HEK293 (cell line): ENCODE measurements around the gene UTS2.

ENCODE experiments used
- CTCF ChIA-PET: fragments of 350-600 bp; formaldehyde crosslinking; extraction: SDS; loops from one replicate; lab custom pipeline; 2021; ENCODE audit warnings: antibody characterized with exemption; lab: Yijun Ruan, JAX
- POLR2A ChIA-PET: fragments of 300-600 bp; formaldehyde crosslinking; extraction: SDS; loops from one replicate; lab custom pipeline; 2020; ENCODE audit warnings: antibody characterized with exemption, inconsistent platforms; lab: Yijun Ruan, JAX
- H3K27ac ChIP-seq: fragments of 200-500 bp; sonication (Bioruptor generic); 2 replicates; pipeline ENCODE4 v1.5.1; 2014; ENCODE audit warnings: low read depth, low read length, control low read depth, inconsistent platforms; ENCODE audit errors: extremely low read depth
- H3K36me3 ChIP-seq, 2 experiments: fragments of 200-500 bp in 1 of 2; sonication (Bioruptor generic) in 1 of 2; 1 replicate in 1 of 2; 2 replicates in 1 of 2; pipeline ENCODE4 v1.5.1; 2014 to 2017; ENCODE audit warnings: inconsistent platforms in 2 of 2, low read length in 2 of 2; ENCODE audit not compliant: control insufficient read depth in 2 of 2, insufficient read depth in 1 of 2
- H3K4me1 ChIP-seq: fragments of 200-500 bp; sonication (Bioruptor generic); 2 replicates; pipeline ENCODE4 v1.5.1; 2014; ENCODE audit warnings: mild to moderate bottlenecking, low read length, inconsistent platforms; ENCODE audit not compliant: control insufficient read depth, insufficient read depth
- H3K4me3 ChIP-seq: 2 replicates; pipeline ENCODE4 v1.5.1; 2011; ENCODE audit warnings: low read depth, mild to moderate bottlenecking, control low read depth, low read length, moderate library complexity
- H3K9me3 ChIP-seq: fragments of 200-500 bp; sonication (Bioruptor generic); 2 replicates; pipeline ENCODE4 v1.5.1; 2014; ENCODE audit warnings: low read depth, low read length, inconsistent platforms; ENCODE audit not compliant: control insufficient read depth, insufficient read depth
- BCL11A ChIP-seq: fragments of 450-650 bp; formaldehyde crosslinking; IDR thresholded peaks from 2 replicates; pipeline ENCODE4 v1.5.1; 2016; ENCODE audit warnings: low read depth, missing biosample characterization, missing genetic modification characterization
- MEIS1 ChIP-seq: sonication (generic); formaldehyde crosslinking; IDR thresholded peaks from 2 replicates; pipeline ENCODE4 v1.8.1; 2022; ENCODE audit warnings: missing genetic modification reagents, mild to moderate bottlenecking, borderline replicate concordance
- ZBTB21 ChIP-seq: fragments of 450-650 bp; formaldehyde crosslinking; IDR thresholded peaks from 2 replicates; pipeline ENCODE4 v1.5.1; 2017; ENCODE audit warnings: missing biosample characterization, missing genetic modification characterization
- ZIC2 ChIP-seq: fragments of 450-650 bp; formaldehyde crosslinking; IDR thresholded peaks from 2 replicates; pipeline ENCODE4 v1.5.1; 2016; ENCODE audit warnings: missing biosample characterization, missing genetic modification characterization
- ZNF121 ChIP-seq: fragments of 450-650 bp; formaldehyde crosslinking; IDR thresholded peaks from 2 replicates; pipeline ENCODE4 v1.5.1; 2016; ENCODE audit warnings: missing biosample characterization, missing genetic modification characterization
- ZNF146 ChIP-seq: fragments of 450-650 bp; formaldehyde crosslinking; IDR thresholded peaks from 2 replicates; pipeline ENCODE4 v1.5.1; 2016; ENCODE audit warnings: missing biosample characterization, missing genetic modification characterization
- ZNF157 ChIP-seq: fragments of 450-650 bp; formaldehyde crosslinking; IDR thresholded peaks from 2 replicates; pipeline ENCODE4 v1.5.1; 2016; ENCODE audit warnings: missing biosample characterization, missing genetic modification characterization
- ZNF16 ChIP-seq: fragments of 450-650 bp; formaldehyde crosslinking; IDR thresholded peaks from 2 replicates; pipeline ENCODE4 v1.5.1; 2016; ENCODE audit warnings: low read depth, missing biosample characterization, missing genetic modification characterization
- ZNF175 ChIP-seq: fragments of 450-650 bp; formaldehyde crosslinking; IDR thresholded peaks from 2 replicates; pipeline ENCODE4 v1.5.1; 2016; ENCODE audit warnings: missing biosample characterization, missing genetic modification characterization
- ZNF423 ChIP-seq: fragments of 450-650 bp; formaldehyde crosslinking; IDR thresholded peaks from 2 replicates; pipeline ENCODE4 v1.5.1; 2016; ENCODE audit warnings: missing biosample characterization, missing genetic modification characterization
- ZNF521 ChIP-seq: fragments of 450-650 bp; formaldehyde crosslinking; IDR thresholded peaks from 2 replicates; pipeline ENCODE4 v1.5.1; 2017; ENCODE audit warnings: missing biosample characterization, mild to moderate bottlenecking, missing genetic modification characterization
- ZNF544 ChIP-seq: fragments of 450-650 bp; formaldehyde crosslinking; IDR thresholded peaks from 2 replicates; pipeline ENCODE4 v1.5.0; 2017; ENCODE audit warnings: missing biosample characterization, missing genetic modification characterization
- TF ChIP-seq, protein P1 (sequence below): fragments of 450-650 bp; formaldehyde crosslinking; IDR thresholded peaks from 2 replicates; pipeline ENCODE4 v1.5.1; 2016; ENCODE audit warnings: missing biosample characterization, missing genetic modification characterization
- TF ChIP-seq, protein P2 (sequence below): fragments of 450-650 bp; formaldehyde crosslinking; IDR thresholded peaks from 2 replicates; pipeline ENCODE4 v1.5.1; 2017; ENCODE audit warnings: missing biosample characterization, missing genetic modification characterization
- TF ChIP-seq, protein P3 (sequence below): fragments of 450-650 bp; formaldehyde crosslinking; IDR thresholded peaks from 2 replicates; pipeline ENCODE4 v1.5.1; 2016; ENCODE audit warnings: missing biosample characterization, missing genetic modification characterization
- TF ChIP-seq, protein P4 (sequence below): fragments of 450-650 bp; formaldehyde crosslinking; conservative IDR thresholded peaks from 2 replicates; pipeline ENCODE4 v1.5.1; 2016; ENCODE audit warnings: low read depth, missing biosample characterization, missing genetic modification characterization
- TF ChIP-seq, protein P5 (sequence below): fragments of 450-650 bp; formaldehyde crosslinking; IDR thresholded peaks from 2 replicates; pipeline ENCODE4 v1.5.1; 2016; ENCODE audit warnings: missing biosample characterization, missing genetic modification characterization
- TF ChIP-seq, protein P6 (sequence below): fragments of 450-650 bp; formaldehyde crosslinking; IDR thresholded peaks from 2 replicates; pipeline ENCODE4 v1.5.1; 2016; ENCODE audit warnings: missing biosample characterization, missing genetic modification characterization

Gene UTS2

DNA sequence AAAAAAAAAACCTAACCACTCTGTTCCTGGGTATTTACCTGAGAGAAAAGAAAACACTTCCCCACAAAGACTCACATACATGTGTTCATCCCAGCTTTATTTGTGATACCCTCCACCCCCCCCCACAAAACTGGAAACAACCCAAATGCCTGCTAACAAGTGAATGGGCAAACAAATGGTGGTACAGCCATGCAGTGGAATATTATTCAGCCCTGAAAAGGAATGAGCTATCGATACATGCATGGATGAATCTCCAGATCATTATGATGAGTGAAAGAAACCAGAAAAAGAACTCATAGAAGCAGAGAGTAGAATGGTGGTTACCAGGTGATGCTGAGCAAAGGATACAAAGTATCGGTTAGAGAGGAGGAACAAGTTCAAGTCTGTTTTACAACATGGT, 38.0 kb upstream of the UTS2 start:
- TF ChIP-seq BCL11A: no peak
- no peak for TF ChIP-seq ZNF16
- peak; percentile 92 for TF ChIP-seq ZNF146 (tag by site-specific recombination)
- TF ChIP-seq, protein P1, sequence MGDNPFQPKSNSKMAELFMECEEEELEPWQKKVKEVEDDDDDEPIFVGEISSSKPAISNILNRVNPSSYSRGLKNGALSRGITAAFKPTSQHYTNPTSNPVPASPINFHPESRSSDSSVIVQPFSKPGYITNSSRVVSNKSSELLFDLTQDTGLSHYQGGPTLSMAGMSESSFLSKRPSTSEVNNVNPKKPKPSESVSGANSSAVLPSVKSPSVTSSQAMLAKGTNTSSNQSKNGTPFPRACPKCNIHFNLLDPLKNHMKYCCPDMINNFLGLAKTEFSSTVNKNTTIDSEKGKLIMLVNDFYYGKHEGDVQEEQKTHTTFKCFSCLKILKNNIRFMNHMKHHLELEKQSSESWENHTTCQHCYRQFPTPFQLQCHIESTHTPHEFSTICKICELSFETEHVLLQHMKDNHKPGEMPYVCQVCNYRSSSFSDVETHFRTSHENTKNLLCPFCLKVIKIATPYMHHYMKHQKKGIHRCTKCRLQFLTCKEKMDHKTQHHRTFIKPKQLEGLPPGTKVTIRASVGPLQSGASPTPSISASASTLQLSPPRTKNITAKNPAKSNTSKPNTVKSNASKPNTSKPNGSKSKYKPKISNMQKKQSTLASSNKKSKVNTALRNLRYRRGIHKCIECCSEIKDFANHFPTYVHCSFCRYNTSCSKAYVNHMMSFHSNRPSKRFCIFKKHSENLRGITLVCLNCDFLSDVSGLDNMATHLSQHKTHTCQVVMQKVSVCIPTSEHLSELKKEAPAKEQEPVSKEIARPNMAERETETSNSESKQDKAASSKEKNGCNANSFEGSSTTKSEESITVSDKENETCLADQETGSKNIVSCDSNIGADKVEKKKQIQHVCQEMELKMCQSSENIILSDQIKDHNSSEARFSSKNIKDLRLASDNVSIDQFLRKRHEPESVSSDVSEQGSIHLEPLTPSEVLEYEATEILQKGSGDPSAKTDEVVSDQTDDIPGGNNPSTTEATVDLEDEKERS: 0 out of 2 replicates have a peak, but pooled peaks have one; percentile 48
- no peaks in the 10 kb centered on the region for H3K4me1 ChIP-seq
- CTCF ChIA-PET: no interaction called here
- POLR2A ChIA-PET: no interaction called here
- H3K27ac ChIP-seq: no peak overlapping the region
- no peaks in the 10 kb centered on the region for H3K9me3 ChIP-seq
- no peaks in the 10 kb centered on the region for H3K36me3 ChIP-seq
- no peak overlapping the region for H3K4me3 ChIP-seq

DNA sequence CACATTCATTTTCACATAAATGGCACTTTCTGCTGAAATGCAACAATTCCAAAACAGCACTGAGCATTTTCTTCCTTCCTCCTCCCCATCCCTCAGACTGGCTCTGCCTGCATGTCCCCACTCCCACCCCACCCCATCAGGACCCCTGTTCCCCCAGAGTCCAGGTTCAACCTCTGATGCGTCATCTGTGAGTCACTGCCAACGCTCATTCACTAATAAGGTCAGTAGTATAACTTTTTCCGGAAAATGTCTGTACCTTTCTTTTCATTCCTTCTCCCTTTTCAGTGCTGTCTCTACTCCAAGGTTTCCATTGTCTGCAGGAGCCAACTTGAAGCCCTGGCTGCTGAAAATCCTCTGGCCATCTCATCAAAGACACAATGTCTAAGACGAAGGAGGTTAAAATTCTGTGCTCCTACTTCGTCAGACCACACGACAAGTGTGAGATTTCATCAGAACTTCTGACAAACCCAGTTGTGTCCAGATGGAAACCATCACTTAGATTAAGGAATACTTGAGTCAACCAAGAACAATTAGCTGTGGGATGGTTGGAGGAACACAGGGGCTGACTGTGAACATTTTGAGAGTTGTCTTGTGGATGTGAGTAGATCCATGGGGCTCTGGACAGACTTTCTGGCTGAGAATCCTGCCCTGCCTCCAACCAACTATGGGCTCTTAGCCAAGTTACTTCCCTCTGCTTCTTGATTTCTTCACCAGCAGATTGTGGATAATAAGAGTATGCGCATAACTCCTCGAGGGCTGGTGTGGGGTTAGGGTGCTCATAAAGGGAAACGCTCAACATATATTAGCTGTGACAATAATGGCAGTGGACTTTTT, 35.6 kb upstream of the UTS2 start:
- CTCF ChIA-PET: interaction anchor here (0.6 kb wide), 1 partner anchor 461 kb away, joined by 3 read pairs; no protein-coding TSS in a partner anchor
- POLR2A ChIA-PET: no interaction called here
- H3K9me3 ChIP-seq: no peaks in the 10 kb centered on the region
- H3K4me3 ChIP-seq: no peak overlapping the region
- no peaks in the 10 kb centered on the region for H3K36me3 ChIP-seq
- H3K4me1 ChIP-seq: no peaks in the 10 kb centered on the region
- H3K27ac ChIP-seq: no peak overlapping the region
- TF ChIP-seq ZNF423 (tag by site-specific recombination) (no peak), ZNF521 (tag by site-specific recombination) (no peak), ZNF544 (no peak), ZNF121 (tag by site-specific recombination) (no peak), MEIS1 (no peak), ZNF157 (tag by site-specific recombination) (no peak), ZIC2 (tag by site-specific recombination) (no peak), ZNF175 (tag by site-specific recombination) (no peak), ZBTB21 (tag by site-specific recombination) (no peak)
- TF ChIP-seq, protein P2, sequence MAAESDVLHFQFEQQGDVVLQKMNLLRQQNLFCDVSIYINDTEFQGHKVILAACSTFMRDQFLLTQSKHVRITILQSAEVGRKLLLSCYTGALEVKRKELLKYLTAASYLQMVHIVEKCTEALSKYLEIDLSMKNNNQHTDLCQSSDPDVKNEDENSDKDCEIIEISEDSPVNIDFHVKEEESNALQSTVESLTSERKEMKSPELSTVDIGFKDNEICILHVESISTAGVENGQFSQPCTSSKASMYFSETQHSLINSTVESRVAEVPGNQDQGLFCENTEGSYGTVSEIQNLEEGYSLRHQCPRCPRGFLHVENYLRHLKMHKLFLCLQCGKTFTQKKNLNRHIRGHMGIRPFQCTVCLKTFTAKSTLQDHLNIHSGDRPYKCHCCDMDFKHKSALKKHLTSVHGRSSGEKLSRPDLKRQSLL (tag by site-specific recombination): no peak
- TF ChIP-seq, protein P3, sequence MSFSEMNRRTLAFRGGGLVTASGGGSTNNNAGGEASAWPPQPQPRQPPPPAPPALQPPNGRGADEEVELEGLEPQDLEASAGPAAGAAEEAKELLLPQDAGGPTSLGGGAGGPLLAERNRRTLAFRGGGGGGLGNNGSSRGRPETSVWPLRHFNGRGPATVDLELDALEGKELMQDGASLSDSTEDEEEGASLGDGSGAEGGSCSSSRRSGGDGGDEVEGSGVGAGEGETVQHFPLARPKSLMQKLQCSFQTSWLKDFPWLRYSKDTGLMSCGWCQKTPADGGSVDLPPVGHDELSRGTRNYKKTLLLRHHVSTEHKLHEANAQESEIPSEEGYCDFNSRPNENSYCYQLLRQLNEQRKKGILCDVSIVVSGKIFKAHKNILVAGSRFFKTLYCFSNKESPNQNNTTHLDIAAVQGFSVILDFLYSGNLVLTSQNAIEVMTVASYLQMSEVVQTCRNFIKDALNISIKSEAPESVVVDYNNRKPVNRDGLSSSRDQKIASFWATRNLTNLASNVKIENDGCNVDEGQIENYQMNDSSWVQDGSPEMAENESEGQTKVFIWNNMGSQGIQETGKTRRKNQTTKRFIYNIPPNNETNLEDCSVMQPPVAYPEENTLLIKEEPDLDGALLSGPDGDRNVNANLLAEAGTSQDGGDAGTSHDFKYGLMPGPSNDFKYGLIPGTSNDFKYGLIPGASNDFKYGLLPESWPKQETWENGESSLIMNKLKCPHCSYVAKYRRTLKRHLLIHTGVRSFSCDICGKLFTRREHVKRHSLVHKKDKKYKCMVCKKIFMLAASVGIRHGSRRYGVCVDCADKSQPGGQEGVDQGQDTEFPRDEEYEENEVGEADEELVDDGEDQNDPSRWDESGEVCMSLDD (tag by site-specific recombination): no peak
- TF ChIP-seq, protein P4, sequence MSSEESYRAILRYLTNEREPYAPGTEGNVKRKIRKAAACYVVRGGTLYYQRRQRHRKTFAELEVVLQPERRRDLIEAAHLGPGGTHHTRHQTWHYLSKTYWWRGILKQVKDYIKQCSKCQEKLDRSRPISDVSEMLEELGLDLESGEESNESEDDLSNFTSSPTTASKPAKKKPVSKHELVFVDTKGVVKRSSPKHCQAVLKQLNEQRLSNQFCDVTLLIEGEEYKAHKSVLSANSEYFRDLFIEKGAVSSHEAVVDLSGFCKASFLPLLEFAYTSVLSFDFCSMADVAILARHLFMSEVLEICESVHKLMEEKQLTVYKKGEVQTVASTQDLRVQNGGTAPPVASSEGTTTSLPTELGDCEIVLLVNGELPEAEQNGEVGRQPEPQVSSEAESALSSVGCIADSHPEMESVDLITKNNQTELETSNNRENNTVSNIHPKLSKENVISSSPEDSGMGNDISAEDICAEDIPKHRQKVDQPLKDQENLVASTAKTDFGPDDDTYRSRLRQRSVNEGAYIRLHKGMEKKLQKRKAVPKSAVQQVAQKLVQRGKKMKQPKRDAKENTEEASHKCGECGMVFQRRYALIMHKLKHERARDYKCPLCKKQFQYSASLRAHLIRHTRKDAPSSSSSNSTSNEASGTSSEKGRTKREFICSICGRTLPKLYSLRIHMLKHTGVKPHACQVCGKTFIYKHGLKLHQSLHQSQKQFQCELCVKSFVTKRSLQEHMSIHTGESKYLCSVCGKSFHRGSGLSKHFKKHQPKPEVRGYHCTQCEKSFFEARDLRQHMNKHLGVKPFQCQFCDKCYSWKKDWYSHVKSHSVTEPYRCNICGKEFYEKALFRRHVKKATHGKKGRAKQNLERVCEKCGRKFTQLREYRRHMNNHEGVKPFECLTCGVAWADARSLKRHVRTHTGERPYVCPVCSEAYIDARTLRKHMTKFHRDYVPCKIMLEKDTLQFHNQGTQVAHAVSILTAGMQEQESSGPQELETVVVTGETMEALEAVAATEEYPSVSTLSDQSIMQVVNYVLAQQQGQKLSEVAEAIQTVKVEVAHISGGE: no peak
- TF ChIP-seq, protein P5, sequence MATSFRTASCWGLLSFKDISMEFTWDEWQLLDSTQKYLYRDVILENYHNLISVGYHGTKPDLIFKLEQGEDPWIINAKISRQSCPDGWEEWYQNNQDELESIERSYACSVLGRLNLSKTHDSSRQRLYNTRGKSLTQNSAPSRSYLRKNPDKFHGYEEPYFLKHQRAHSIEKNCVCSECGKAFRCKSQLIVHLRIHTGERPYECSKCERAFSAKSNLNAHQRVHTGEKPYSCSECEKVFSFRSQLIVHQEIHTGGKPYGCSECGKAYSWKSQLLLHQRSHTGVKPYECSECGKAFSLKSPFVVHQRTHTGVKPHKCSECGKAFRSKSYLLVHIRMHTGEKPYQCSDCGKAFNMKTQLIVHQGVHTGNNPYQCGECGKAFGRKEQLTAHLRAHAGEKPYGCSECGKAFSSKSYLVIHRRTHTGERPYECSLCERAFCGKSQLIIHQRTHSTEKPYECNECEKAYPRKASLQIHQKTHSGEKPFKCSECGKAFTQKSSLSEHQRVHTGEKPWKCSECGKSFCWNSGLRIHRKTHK: no peak
- TF ChIP-seq, protein P6, sequence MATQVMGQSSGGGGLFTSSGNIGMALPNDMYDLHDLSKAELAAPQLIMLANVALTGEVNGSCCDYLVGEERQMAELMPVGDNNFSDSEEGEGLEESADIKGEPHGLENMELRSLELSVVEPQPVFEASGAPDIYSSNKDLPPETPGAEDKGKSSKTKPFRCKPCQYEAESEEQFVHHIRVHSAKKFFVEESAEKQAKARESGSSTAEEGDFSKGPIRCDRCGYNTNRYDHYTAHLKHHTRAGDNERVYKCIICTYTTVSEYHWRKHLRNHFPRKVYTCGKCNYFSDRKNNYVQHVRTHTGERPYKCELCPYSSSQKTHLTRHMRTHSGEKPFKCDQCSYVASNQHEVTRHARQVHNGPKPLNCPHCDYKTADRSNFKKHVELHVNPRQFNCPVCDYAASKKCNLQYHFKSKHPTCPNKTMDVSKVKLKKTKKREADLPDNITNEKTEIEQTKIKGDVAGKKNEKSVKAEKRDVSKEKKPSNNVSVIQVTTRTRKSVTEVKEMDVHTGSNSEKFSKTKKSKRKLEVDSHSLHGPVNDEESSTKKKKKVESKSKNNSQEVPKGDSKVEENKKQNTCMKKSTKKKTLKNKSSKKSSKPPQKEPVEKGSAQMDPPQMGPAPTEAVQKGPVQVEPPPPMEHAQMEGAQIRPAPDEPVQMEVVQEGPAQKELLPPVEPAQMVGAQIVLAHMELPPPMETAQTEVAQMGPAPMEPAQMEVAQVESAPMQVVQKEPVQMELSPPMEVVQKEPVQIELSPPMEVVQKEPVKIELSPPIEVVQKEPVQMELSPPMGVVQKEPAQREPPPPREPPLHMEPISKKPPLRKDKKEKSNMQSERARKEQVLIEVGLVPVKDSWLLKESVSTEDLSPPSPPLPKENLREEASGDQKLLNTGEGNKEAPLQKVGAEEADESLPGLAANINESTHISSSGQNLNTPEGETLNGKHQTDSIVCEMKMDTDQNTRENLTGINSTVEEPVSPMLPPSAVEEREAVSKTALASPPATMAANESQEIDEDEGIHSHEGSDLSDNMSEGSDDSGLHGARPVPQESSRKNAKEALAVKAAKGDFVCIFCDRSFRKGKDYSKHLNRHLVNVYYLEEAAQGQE (tag by site-specific recombination): no peak
